GM18499 (cell line): ENCODE measurements around the gene PI16.
"Not testable (repeated sequence)": the region's sequence is repeated elsewhere in the genome, so short reads cannot be mapped to it uniquely, and the experiment has no call there.

ENCODE experiments used
- ATAC-seq: cut with Tn5 transposase; IDR thresholded peaks from one replicate; pipeline ENCODE4 v1.9.1; 2021; ENCODE audit warnings: moderate number of reproducible peaks; ENCODE audit not compliant: insufficient read depth, unreplicated experiment

PI16 gene

GRCh38 chr6:36986704-36987047 is 32.1 kb downstream of the PI16 start:
- no peak for ATAC-seq

- ATAC-seq: no peak
Measured at GRCh38 chr6:36989264-36989663, 34.7 kb downstream of the PI16 start.

- ATAC-seq: not testable (repeated sequence)
Measured at GRCh38 chr6:36990401-36990800, 35.9 kb downstream of the PI16 start.

- no peak for ATAC-seq
Measured at GRCh38 chr6:36997811-36998722, 43.5 kb downstream of the PI16 start.

GRCh38 chr6:36998723-36999038 is 44.1 kb downstream of the PI16 start:
- no peak for ATAC-seq

GRCh38 chr6:36999061-36999750 is 44.7 kb downstream of the PI16 start:
- no peak for ATAC-seq

- no peak for ATAC-seq
Measured at GRCh38 chr6:36999751-37000125, 45.2 kb downstream of the PI16 start.

- ATAC-seq: no peak
Measured at GRCh38 chr6:37004044-37004980, 49.8 kb downstream of the PI16 start.

GRCh38 chr6:37005061-37005810 is 50.7 kb downstream of the PI16 start, which contains the start of gene FGD2:
FGD2 (plus strand) TSS chr6:37005655; CDS start chr6:37005818, 163 bp downstream.
- ATAC-seq: peak; percentile 48

- no peak for ATAC-seq
Measured at GRCh38 chr6:37005827-37006567, 51.5 kb downstream of the PI16 start.

- no peak for ATAC-seq
Measured at GRCh38 chr6:37006793-37007339, 52.3 kb downstream of the PI16 start.

- ATAC-seq: no peak
Measured at GRCh38 chr6:37007340-37008043, 53.0 kb downstream of the PI16 start.

GRCh38 chr6:37008484-37009465 is 54.2 kb downstream of the PI16 start:
- ATAC-seq: no peak

GRCh38 chr6:37010402-37010892 is 55.9 kb downstream of the PI16 start:
- no peak for ATAC-seq

- no peak for ATAC-seq
Measured at GRCh38 chr6:37011656-37012378, 57.3 kb downstream of the PI16 start.
